GM19023 (cell line): Measurements from ENCODE around the gene ST6GAL1.
"Not testable (repeated sequence)": the region's sequence is repeated elsewhere in the genome, so short reads cannot be mapped to it uniquely, and the experiment has no call there.

ENCODE experiments used
- ATAC-seq: cut with Tn5 transposase; IDR thresholded peaks from one replicate; pipeline ENCODE4 v1.9.1; 2021; ENCODE audit warnings: mild to moderate bottlenecking, moderate library complexity; ENCODE audit not compliant: unreplicated experiment

Gene ST6GAL1

GRCh38 chr3:186939536-186939935 lies 9.2 kb downstream of the ST6GAL1 start:
- no peak for ATAC-seq

- ATAC-seq, result no peak
Observed at GRCh38 chr3:186940967-186941366, 10.6 kb downstream of the ST6GAL1 start.

- no peak for ATAC-seq
Observed at GRCh38 chr3:186942168-186942567, 11.8 kb downstream of the ST6GAL1 start.

- ATAC-seq, result no peak
Observed at GRCh38 chr3:186945255-186945823, 15.0 kb downstream of the ST6GAL1 start.

GRCh38 chr3:186946756-186947375 lies 16.5 kb downstream of the ST6GAL1 start:
- peak; percentile 64 for ATAC-seq

- no peak for ATAC-seq
Observed at GRCh38 chr3:186949281-186949982, 19.1 kb downstream of the ST6GAL1 start.

- ATAC-seq, result no peak
Observed at GRCh38 chr3:186950402-186951093, 20.2 kb downstream of the ST6GAL1 start.

- no peak for ATAC-seq
Observed at GRCh38 chr3:186951640-186952552, 21.6 kb downstream of the ST6GAL1 start.

GRCh38 chr3:186953011-186953487 lies 22.7 kb downstream of the ST6GAL1 start:
- no peak for ATAC-seq

- ATAC-seq, result not testable (repeated sequence)
Observed at GRCh38 chr3:186953992-186954699, 23.8 kb downstream of the ST6GAL1 start.

- ATAC-seq, result no peak
Observed at GRCh38 chr3:186955898-186956696, 25.8 kb downstream of the ST6GAL1 start.

GRCh38 chr3:186959029-186959624 lies 28.8 kb downstream of the ST6GAL1 start:
- no peak for ATAC-seq

GRCh38 chr3:186960347-186960746 lies 30.0 kb downstream of the ST6GAL1 start:
- no peak for ATAC-seq

GRCh38 chr3:186962445-186962844 lies 32.1 kb downstream of the ST6GAL1 start:
- ATAC-seq, result no peak

GRCh38 chr3:186963636-186964035 lies 33.3 kb downstream of the ST6GAL1 start:
- ATAC-seq, result no peak

GRCh38 chr3:186964071-186964470 lies 33.7 kb downstream of the ST6GAL1 start:
- no peak for ATAC-seq

- no peak for ATAC-seq
Observed at GRCh38 chr3:186964616-186965015, 34.3 kb downstream of the ST6GAL1 start.

GRCh38 chr3:186965141-186965879 lies 35.0 kb downstream of the ST6GAL1 start:
- peak; percentile 52 for ATAC-seq
